ENCODE results near the gene CREB3L2. TPM values are rescaled to one million over a fixed set of nuclear protein-coding genes. Genes with fewer than 3 reads are reported as not detected.

Gene CREB3L2
- polyA plus RNA-seq, 3 donors: 6.9 to 12.9 (median 11.9) TPM

DNA sequence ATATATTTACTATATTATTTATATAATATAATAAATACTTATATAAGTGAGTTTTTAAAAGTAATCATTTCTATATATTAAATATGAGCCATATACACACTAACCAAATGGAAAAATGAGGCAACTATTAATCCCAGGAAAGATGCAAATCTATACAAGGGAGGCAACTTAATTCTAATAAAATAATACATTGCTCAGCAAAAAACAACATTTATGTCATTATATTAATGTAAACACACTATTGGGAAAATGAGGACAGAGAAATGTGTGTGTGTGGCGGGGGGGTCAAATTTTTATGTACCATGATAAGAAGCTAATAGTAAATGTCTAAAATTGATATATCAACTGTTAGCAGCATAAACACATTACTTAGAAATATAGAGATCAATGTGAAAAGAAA, 131.8 kb downstream of the CREB3L2 start:
- Histone ChIP-seq H3K36me3 (replicated peaks in 1 of 2; ENCODE audit: control insufficient read depth in 1 of 2, insufficient read depth in 2 of 2, low read length in 2 of 2) (peaks cover 17 to 70% of the 10 kb centered on the region in 2 donors), H3K9me3 (replicated peaks in 1 of 2; ENCODE audit: control insufficient read depth in 1 of 2, insufficient read depth in 1 of 2, low read length in 2 of 2) (no peaks in the 10 kb centered on the region), H2AFZ (ENCODE audit: insufficient read depth, low read depth, low read length, poor library complexity, severe bottlenecking) (no peak overlapping the region), H4K20me1 (ENCODE audit: insufficient read depth, low read length) (no peaks in the 10 kb centered on the region), H3K4me2 (replicated peaks; ENCODE audit: extremely low read depth, low read length, poor library complexity, severe bottlenecking) (no peak overlapping the region), H3K27me3 (ENCODE audit: control insufficient read depth in 2 of 2, insufficient read depth in 2 of 2, low read length in 2 of 2) (no peaks in the 10 kb centered on the region), H3K4me3 (replicated peaks in 1 of 3; ENCODE audit: low read depth in 2 of 3, low read length in 3 of 3) (no peak overlapping the region), H3K9ac (ENCODE audit: insufficient read depth, low read length, poor library complexity, severe bottlenecking) (no peak overlapping the region), H3K27ac (ENCODE audit: low read depth in 1 of 2, low read length in 2 of 2) (no peak overlapping the region), H3K79me2 (ENCODE audit: insufficient read depth, low read length) (no peaks in the 10 kb centered on the region), H3K4me1 (ENCODE audit: control insufficient read depth in 1 of 2, insufficient read depth in 2 of 2, low read length in 2 of 2) (no peaks in the 10 kb centered on the region)
- WGBS (ENCODE audit: insufficient coverage): no CpG with 5 or more reads among the region's 1 CpG
- H3K9me3 Mint-ChIP-seq: peaks cover 0 to 6% (median 2%) of the 10 kb centered on the region in 7 donors
- DNase-seq: no peak
- peaks cover 56 to 68% of the 10 kb centered on the region in 2 donors for H3K36me3 Mint-ChIP-seq
- H3K27ac Mint-ChIP-seq: no peak overlapping the region
- H3K27me3 Mint-ChIP-seq (ENCODE audit: low read depth in 3 of 3): no peaks in the 10 kb centered on the region
- intact Hi-C loops (cut with micrococcal nuclease): no loop called here
- no peaks in the 10 kb centered on the region for H3K4me1 Mint-ChIP-seq
- H3K4me3 Mint-ChIP-seq: no peak overlapping the region
- TF ChIP-seq, protein P1, sequence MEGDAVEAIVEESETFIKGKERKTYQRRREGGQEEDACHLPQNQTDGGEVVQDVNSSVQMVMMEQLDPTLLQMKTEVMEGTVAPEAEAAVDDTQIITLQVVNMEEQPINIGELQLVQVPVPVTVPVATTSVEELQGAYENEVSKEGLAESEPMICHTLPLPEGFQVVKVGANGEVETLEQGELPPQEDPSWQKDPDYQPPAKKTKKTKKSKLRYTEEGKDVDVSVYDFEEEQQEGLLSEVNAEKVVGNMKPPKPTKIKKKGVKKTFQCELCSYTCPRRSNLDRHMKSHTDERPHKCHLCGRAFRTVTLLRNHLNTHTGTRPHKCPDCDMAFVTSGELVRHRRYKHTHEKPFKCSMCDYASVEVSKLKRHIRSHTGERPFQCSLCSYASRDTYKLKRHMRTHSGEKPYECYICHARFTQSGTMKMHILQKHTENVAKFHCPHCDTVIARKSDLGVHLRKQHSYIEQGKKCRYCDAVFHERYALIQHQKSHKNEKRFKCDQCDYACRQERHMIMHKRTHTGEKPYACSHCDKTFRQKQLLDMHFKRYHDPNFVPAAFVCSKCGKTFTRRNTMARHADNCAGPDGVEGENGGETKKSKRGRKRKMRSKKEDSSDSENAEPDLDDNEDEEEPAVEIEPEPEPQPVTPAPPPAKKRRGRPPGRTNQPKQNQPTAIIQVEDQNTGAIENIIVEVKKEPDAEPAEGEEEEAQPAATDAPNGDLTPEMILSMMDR (IDR thresholded peaks at IDR 0.05): no peak

DNA sequence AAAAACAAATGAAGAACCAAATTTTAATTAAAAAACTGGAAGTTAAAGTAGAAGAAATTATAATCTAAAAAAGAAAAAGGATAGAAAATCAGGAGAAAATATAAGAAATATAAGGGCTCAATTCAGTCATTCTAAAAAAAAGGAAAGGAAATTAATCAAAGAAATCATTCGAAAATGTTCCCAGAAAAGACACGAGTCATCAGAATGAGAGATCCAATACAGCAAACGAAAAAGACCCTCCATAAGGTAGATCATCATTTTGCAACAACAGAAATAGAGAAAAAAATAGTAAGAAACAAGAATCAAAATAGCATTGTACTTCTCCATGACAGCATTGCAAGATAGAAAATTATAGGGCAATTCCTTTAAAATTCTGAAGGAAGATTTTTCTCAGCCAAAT, 132.6 kb downstream of the CREB3L2 start:
- peaks cover 14 to 68% of the 10 kb centered on the region in 2 donors for H3K36me3 ChIP-seq (replicated peaks in 1 of 2; ENCODE audit: control insufficient read depth in 1 of 2, insufficient read depth in 2 of 2, low read length in 2 of 2)
- no peaks in the 10 kb centered on the region for H3K79me2 ChIP-seq (ENCODE audit: insufficient read depth, low read length)
- Mint-ChIP-seq H3K36me3 (peaks cover 54 to 67% of the 10 kb centered on the region in 2 donors), H3K4me1 (no peaks in the 10 kb centered on the region), H3K27ac (no peak overlapping the region), H3K9me3 (peaks cover 0 to 6% (median 2%) of the 10 kb centered on the region in 7 donors), H3K4me3 (no peak overlapping the region), H3K27me3 (ENCODE audit: low read depth in 3 of 3) (no peaks in the 10 kb centered on the region)
- H3K9me3 ChIP-seq (replicated peaks in 1 of 2; ENCODE audit: control insufficient read depth in 1 of 2, insufficient read depth in 1 of 2, low read length in 2 of 2): no peaks in the 10 kb centered on the region
- TF ChIP-seq, protein P1 (IDR thresholded peaks at IDR 0.05): no peak
- H3K4me3 ChIP-seq (replicated peaks in 1 of 3; ENCODE audit: low read depth in 2 of 3, low read length in 3 of 3): no peak overlapping the region
- H3K4me2 ChIP-seq (replicated peaks; ENCODE audit: extremely low read depth, low read length, poor library complexity, severe bottlenecking): no peak overlapping the region
- no peaks in the 10 kb centered on the region for H3K4me1 ChIP-seq (ENCODE audit: control insufficient read depth in 1 of 2, insufficient read depth in 2 of 2, low read length in 2 of 2)
- intact Hi-C loops (cut with micrococcal nuclease): no loop called here
- no peak overlapping the region for H3K9ac ChIP-seq (ENCODE audit: insufficient read depth, low read length, poor library complexity, severe bottlenecking)
- no CpG with 5 or more reads among the region's 3 CpGs for WGBS (ENCODE audit: insufficient coverage)
- H4K20me1 ChIP-seq (ENCODE audit: insufficient read depth, low read length): no peaks in the 10 kb centered on the region
- no peaks in the 10 kb centered on the region for H3K27me3 ChIP-seq (ENCODE audit: control insufficient read depth in 2 of 2, insufficient read depth in 2 of 2, low read length in 2 of 2)
- no peak for DNase-seq
- no peak overlapping the region for H2AFZ ChIP-seq (ENCODE audit: insufficient read depth, low read depth, low read length, poor library complexity, severe bottlenecking)
- no peak overlapping the region for H3K27ac ChIP-seq (ENCODE audit: low read depth in 1 of 2, low read length in 2 of 2)

Data from CD14-positive monocyte (primary cell).